ENCODE data around the gene CFAP73. TPM values are rescaled to one million over a fixed set of nuclear protein-coding genes. Genes with fewer than 3 reads are reported as not detected.
A peak's percentile ranks its signal among the peaks of the same experiment; 100 is the strongest.

Gene CFAP73
- total and polyA plus RNA-seq, 5 donors from 2014 or later = 0.42 TPM; not detected in 4

DNA sequence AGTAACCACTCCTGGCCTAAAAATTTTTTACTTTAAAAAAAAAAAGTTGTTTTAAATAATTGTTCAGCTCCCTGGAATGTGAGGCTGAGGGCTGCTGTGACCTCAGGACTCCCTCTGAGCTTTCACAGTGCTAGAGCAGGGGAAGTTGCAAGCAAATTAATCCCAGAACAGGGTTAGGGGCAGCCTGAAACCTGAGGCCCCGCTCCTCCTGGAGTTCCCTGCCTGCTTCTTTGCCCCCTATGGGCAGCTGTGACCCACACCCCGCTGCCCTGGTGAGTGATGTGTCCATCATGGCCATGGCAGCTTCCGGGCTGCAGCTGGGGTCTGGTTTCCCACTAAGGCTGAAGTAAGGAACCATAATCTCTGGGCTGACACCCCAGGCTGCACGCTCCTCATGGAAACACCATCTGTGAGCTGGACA lies 45.5 kb downstream of the CFAP73 start:
- Histone ChIP-seq H3K36me3 (ENCODE audit: control insufficient read depth, insufficient read depth, low read length) (peaks cover 16% of the 10 kb centered on the region), H3K27me3 (ENCODE audit: control insufficient read depth, insufficient read depth, low read length) (no peaks in the 10 kb centered on the region), H3K4me3 (ENCODE audit: low read depth, low read length) (no peak overlapping the region), H3K27ac (ENCODE audit: insufficient read depth, low read length, poor library complexity, severe bottlenecking) (no peak overlapping the region), H3K9me3 (ENCODE audit: control insufficient read depth in 2 of 2, low read length in 2 of 2) (no peaks in the 10 kb centered on the region), H3K4me1 (ENCODE audit: control insufficient read depth, insufficient read depth, low read length, poor library complexity, severe bottlenecking) (no peaks in the 10 kb centered on the region)
- Mint-ChIP-seq H3K4me3 (no peak overlapping the region), H3K27me3 (no peaks in the 10 kb centered on the region), H3K9me3 (no peaks in the 10 kb centered on the region), H3K4me1 (peaks cover 0 to 6% (median 2%) of the 10 kb centered on the region in 4 donors), H3K36me3 (peaks cover 13% of the 10 kb centered on the region), H3K27ac (no peak overlapping the region)
- DNase-seq (no peak), ATAC-seq (ENCODE audit: low read depth in 2 of 2) (no peak)

DNA sequence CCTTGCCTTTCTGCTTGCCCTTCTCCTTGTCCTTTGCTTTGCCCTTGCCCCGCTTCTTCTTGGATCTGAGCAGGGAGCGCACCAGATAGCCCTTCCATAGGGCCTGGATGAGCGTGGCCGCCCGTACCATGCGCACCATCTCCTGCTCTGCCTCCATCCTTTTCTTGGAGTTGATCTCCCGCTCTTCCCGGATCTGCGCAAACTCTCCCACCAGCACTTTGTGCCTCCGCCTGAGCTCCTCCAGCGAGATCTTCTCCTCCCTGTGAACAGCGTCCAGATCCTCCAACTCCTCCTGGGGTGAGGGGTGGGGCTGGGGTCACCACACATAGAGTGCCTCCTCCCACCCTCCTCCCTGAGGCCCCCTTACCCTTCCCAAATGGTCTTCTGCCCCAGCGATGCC lies 46.1 kb downstream of the CFAP73 start:
- Histone ChIP-seq H3K36me3 (ENCODE audit: control insufficient read depth, insufficient read depth, low read length) (peaks cover 15% of the 10 kb centered on the region), H3K27ac (ENCODE audit: insufficient read depth, low read length, poor library complexity, severe bottlenecking) (no peak overlapping the region), H3K4me1 (ENCODE audit: control insufficient read depth, insufficient read depth, low read length, poor library complexity, severe bottlenecking) (no peaks in the 10 kb centered on the region), H3K9me3 (ENCODE audit: control insufficient read depth in 2 of 2, low read length in 2 of 2) (no peaks in the 10 kb centered on the region), H3K27me3 (ENCODE audit: control insufficient read depth, insufficient read depth, low read length) (no peaks in the 10 kb centered on the region), H3K4me3 (ENCODE audit: low read depth, low read length) (no peak overlapping the region)
- Mint-ChIP-seq H3K36me3 (peaks cover 13% of the 10 kb centered on the region), H3K4me3 (no peak overlapping the region), H3K4me1 (peaks cover 0 to 6% (median 2%) of the 10 kb centered on the region in 4 donors), H3K27me3 (peaks cover under 1% of the 10 kb centered on the region), H3K27ac (peak overlapping the region in 2 of 3 donors; percentile 35 to 78), H3K9me3 (no peaks in the 10 kb centered on the region)
- DNase-seq (no peak), ATAC-seq (ENCODE audit: low read depth in 2 of 2) (no peak)

DNA sequence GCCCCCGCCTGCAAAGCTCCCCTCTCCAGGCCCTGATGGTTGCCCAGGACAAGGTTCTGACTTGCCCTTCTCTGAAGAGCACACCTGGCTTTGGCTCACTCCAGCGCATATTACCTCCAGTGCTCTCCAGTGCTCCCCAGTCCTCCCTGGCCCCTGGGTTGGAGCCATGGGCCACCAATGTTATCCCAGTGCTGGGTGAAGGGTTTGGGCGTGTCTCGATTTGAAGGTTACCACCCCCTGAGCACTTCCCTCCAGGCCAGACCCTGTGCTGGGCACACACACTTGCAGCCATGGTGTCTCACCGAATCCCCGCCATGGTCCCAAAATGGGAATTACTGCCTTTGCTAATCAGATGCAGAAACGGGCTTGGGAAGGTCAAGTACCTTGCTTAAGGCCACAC lies 47.1 kb downstream of the CFAP73 start:
- Histone ChIP-seq H3K4me3 (ENCODE audit: low read depth, low read length) (no peak overlapping the region), H3K9me3 (ENCODE audit: control insufficient read depth in 2 of 2, low read length in 2 of 2) (no peaks in the 10 kb centered on the region), H3K4me1 (ENCODE audit: control insufficient read depth, insufficient read depth, low read length, poor library complexity, severe bottlenecking) (no peaks in the 10 kb centered on the region), H3K27ac (ENCODE audit: insufficient read depth, low read length, poor library complexity, severe bottlenecking) (no peak overlapping the region), H3K27me3 (ENCODE audit: control insufficient read depth, insufficient read depth, low read length) (no peaks in the 10 kb centered on the region), H3K36me3 (ENCODE audit: control insufficient read depth, insufficient read depth, low read length) (peaks cover 8% of the 10 kb centered on the region)
- no peak overlapping the region for H3K27ac Mint-ChIP-seq
- H3K9me3 Mint-ChIP-seq = no peaks in the 10 kb centered on the region
- H3K4me3 Mint-ChIP-seq = no peak overlapping the region
- DNase-seq (no peak), ATAC-seq (ENCODE audit: low read depth in 2 of 2) (no peak)
- H3K27me3 Mint-ChIP-seq = peaks cover 4% of the 10 kb centered on the region
- peaks cover 0 to 6% (median 2%) of the 10 kb centered on the region in 4 donors for H3K4me1 Mint-ChIP-seq
- H3K36me3 Mint-ChIP-seq = peaks cover 9% of the 10 kb centered on the region

DNA sequence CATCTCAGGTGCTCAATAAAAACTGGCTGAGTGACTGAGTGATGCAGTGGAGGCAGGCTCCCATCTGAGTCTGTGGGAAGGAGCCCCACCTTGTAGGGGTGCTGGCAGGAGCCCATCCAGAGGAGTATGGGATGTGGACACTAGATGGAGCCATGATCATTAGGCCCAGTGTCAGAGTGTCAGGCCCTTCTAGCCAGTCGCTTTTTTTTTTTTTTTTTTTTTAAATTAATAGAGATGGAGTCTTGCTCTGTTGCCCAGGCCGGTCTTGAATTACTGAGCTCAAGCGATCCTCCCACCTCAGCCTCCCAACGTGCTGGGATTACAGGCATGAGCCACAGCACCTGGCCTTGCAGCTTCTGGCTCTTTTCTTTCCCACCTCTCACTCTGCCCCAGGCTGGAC lies 47.5 kb downstream of the CFAP73 start:
- Mint-ChIP-seq H3K27ac (no peak overlapping the region), H3K27me3 (peaks cover 5% of the 10 kb centered on the region), H3K4me3 (no peak overlapping the region), H3K9me3 (no peaks in the 10 kb centered on the region), H3K36me3 (peaks cover 5% of the 10 kb centered on the region), H3K4me1 (peaks cover 0 to 7% (median 2%) of the 10 kb centered on the region in 4 donors)
- Histone ChIP-seq H3K4me1 (ENCODE audit: control insufficient read depth, insufficient read depth, low read length, poor library complexity, severe bottlenecking) (no peaks in the 10 kb centered on the region), H3K9me3 (ENCODE audit: control insufficient read depth in 2 of 2, low read length in 2 of 2) (no peaks in the 10 kb centered on the region), H3K4me3 (ENCODE audit: low read depth, low read length) (no peak overlapping the region), H3K27ac (ENCODE audit: insufficient read depth, low read length, poor library complexity, severe bottlenecking) (no peak overlapping the region), H3K36me3 (ENCODE audit: control insufficient read depth, insufficient read depth, low read length) (peaks cover 4% of the 10 kb centered on the region), H3K27me3 (ENCODE audit: control insufficient read depth, insufficient read depth, low read length) (no peaks in the 10 kb centered on the region)
- peak; percentile 18 to 78 (median 58) for DNase-seq
- peak; percentile 93 to 95 for ATAC-seq (ENCODE audit: low read depth in 2 of 2)

DNA sequence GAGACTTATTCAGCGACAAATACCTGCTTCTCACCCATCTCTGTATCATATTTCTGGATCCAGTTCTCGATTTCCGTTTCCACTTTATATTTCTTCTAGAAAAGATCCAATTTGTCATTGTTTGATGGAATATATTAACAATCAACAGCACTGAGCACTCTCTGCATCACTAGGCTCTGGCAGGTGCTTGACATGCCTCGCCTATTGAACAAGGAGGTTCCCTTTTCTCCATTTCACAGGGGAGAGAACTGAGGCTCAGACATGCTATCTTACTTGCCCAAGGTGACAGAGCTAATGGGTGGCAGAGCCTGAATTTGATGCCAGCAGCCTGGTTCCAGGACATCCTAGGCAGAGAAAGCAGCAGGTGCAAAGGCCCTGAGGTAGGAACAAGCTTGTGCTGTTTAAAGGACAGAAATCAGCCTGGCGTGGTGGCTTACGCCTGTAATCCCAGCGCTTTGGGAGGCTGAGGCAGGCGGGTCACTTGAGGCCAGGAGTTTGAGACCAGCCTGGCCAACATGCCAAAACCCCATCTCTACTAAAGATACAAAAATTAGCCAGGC lies 48.1 kb downstream of the CFAP73 start:
- H3K36me3 Mint-ChIP-seq = peaks cover 3% of the 10 kb centered on the region
- H3K4me3 ChIP-seq (ENCODE audit: low read depth, low read length) = no peak overlapping the region
- H3K27ac ChIP-seq (ENCODE audit: insufficient read depth, low read length, poor library complexity, severe bottlenecking) = no peak overlapping the region
- DNase-seq (no peak), ATAC-seq (ENCODE audit: low read depth in 2 of 2) (no peak)
- no peaks in the 10 kb centered on the region for H3K36me3 ChIP-seq (ENCODE audit: control insufficient read depth, insufficient read depth, low read length)
- no peaks in the 10 kb centered on the region for H3K9me3 ChIP-seq (ENCODE audit: control insufficient read depth in 2 of 2, low read length in 2 of 2)
- no peaks in the 10 kb centered on the region for H3K4me1 ChIP-seq (ENCODE audit: control insufficient read depth, insufficient read depth, low read length, poor library complexity, severe bottlenecking)
- H3K27me3 ChIP-seq (ENCODE audit: control insufficient read depth, insufficient read depth, low read length) = no peaks in the 10 kb centered on the region
- peaks cover 0 to 8% (median 2%) of the 10 kb centered on the region in 4 donors for H3K4me1 Mint-ChIP-seq
- no peak overlapping the region for H3K27ac Mint-ChIP-seq
- no peak overlapping the region for H3K4me3 Mint-ChIP-seq
- H3K9me3 Mint-ChIP-seq = no peaks in the 10 kb centered on the region
- peaks cover 7% of the 10 kb centered on the region for H3K27me3 Mint-ChIP-seq

DNA sequence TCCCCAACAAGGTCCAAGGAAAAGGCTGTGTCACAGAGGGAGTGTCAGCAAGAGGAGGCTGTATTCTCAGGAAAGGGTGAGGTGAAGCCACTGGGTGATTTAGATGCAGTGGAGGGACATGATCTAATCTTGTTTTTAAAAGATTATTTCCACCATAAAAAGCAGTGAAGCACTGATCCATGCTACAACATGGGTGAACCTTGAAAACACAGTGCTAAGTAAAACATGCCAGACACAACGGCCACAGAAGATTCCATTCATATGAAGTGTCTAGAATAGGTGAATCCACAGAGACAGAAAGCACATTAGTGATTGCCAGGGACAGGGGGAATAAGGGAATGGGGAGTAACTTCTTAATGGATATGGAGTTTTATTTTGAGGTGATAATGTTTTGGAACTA lies 48.8 kb downstream of the CFAP73 start:
- no peaks in the 10 kb centered on the region for H3K4me1 ChIP-seq (ENCODE audit: control insufficient read depth, insufficient read depth, low read length, poor library complexity, severe bottlenecking)
- Mint-ChIP-seq H3K27me3 (peaks cover 7% of the 10 kb centered on the region), H3K36me3 (peaks cover 3% of the 10 kb centered on the region), H3K9me3 (no peaks in the 10 kb centered on the region), H3K4me3 (no peak overlapping the region), H3K27ac (peak overlapping the region; percentile 7 to 27 (median 23)), H3K4me1 (peaks cover 0 to 8% (median 2%) of the 10 kb centered on the region in 4 donors)
- no peaks in the 10 kb centered on the region for H3K9me3 ChIP-seq (ENCODE audit: control insufficient read depth in 2 of 2, low read length in 2 of 2)
- H3K27me3 ChIP-seq (ENCODE audit: control insufficient read depth, insufficient read depth, low read length) = no peaks in the 10 kb centered on the region
- DNase-seq (no peak), ATAC-seq (ENCODE audit: low read depth in 2 of 2) (no peak)
- no peak overlapping the region for H3K4me3 ChIP-seq (ENCODE audit: low read depth, low read length)
- no peaks in the 10 kb centered on the region for H3K36me3 ChIP-seq (ENCODE audit: control insufficient read depth, insufficient read depth, low read length)
- H3K27ac ChIP-seq (ENCODE audit: insufficient read depth, low read length, poor library complexity, severe bottlenecking) = no peak overlapping the region

DNA sequence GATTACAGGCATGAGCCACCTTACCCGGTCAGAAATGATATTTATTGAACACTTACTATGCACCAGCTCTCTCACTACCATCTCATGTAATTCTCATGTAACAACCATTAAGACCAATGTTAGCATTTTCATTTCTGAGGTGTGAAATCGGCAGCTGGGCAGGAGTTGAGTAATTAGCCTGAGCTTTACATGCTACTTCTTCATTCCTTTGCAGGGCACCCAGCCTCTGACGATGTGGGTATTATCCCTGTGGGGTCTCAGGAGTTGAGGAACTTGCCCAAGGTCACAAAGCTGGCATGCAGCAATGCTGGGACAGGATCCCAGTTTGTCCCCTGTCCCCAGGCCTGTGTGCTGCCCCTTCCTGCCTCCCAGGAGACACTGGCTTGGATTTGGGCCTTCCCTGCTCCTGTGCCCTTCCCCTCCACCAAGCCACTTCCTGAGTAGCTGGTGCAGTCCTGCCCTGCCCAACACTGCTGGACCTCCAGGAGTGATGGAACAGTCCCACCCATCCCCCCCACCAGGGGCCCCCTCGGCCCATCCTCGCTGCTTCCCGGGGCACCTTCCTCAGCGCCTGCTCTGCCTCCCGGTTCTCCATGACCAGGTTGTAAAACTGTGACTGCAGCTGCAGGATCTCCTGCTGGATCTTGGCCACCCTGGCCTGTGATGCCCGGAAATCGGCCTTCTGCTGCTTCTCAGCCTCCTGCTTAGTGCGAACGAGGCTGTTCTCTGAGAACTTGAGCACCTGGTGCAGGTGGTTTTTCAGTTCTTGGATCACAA lies 50.7 kb downstream of the CFAP73 start:
- Histone ChIP-seq H3K4me3 (ENCODE audit: low read depth, low read length) (no peak overlapping the region), H3K27ac (ENCODE audit: insufficient read depth, low read length, poor library complexity, severe bottlenecking) (no peak overlapping the region), H3K9me3 (ENCODE audit: control insufficient read depth in 2 of 2, low read length in 2 of 2) (no peaks in the 10 kb centered on the region), H3K4me1 (ENCODE audit: control insufficient read depth, insufficient read depth, low read length, poor library complexity, severe bottlenecking) (no peaks in the 10 kb centered on the region), H3K27me3 (ENCODE audit: control insufficient read depth, insufficient read depth, low read length) (no peaks in the 10 kb centered on the region), H3K36me3 (ENCODE audit: control insufficient read depth, insufficient read depth, low read length) (no peaks in the 10 kb centered on the region)
- no peaks in the 10 kb centered on the region for H3K9me3 Mint-ChIP-seq
- DNase-seq = no peak
- H3K4me1 Mint-ChIP-seq = peaks cover 0 to 4% (median 2%) of the 10 kb centered on the region in 4 donors
- no peak for ATAC-seq (ENCODE audit: low read depth in 2 of 2)
- no peak overlapping the region for H3K4me3 Mint-ChIP-seq
- no peak overlapping the region for H3K27ac Mint-ChIP-seq
- no peaks in the 10 kb centered on the region for H3K36me3 Mint-ChIP-seq
- H3K27me3 Mint-ChIP-seq = peaks cover 7% of the 10 kb centered on the region

Measured in CD4-positive, CD25-positive, alpha-beta regulatory T cell (primary cell).